Neural cell (in vitro differentiated cells): ENCODE data around the gene DDN. TPM values are rescaled to one million over a fixed set of nuclear protein-coding genes. Genes with fewer than 3 reads are reported as not detected.

Experiments
- H2AFZ ChIP-seq: fragments of 200-600, 300-800 bp; sonication (generic), shearing (Covaris generic); 2 replicates; pipeline ENCODE4 v1.6.0; 2014; ENCODE audit warnings: low read depth, mild to moderate bottlenecking, antibody characterized with exemption, low read length, moderate library complexity
- H3F3A ChIP-seq: fragments of 200-600 bp; shearing (Covaris generic); 2 replicates; pipeline ENCODE4 v1.6.1; 2016; ENCODE audit warnings: mild to moderate bottlenecking, moderate library complexity, mixed read lengths, antibody characterized with exemption, low read length; ENCODE audit not compliant: insufficient read depth, poor library complexity, severe bottlenecking
- H3K27ac ChIP-seq: fragments of 200-600, 300-800 bp; sonication (generic), shearing (Covaris generic); 2 replicates; pipeline ENCODE4 v1.5.1; 2014; ENCODE audit warnings: mild to moderate bottlenecking, low read length, moderate library complexity
- H3K27me3 ChIP-seq: fragments of 300-800, 200-600 bp; sonication (generic), shearing (Covaris generic); 2 replicates; pipeline ENCODE4 v1.6.0; 2014; ENCODE audit warnings: mild to moderate bottlenecking, low read depth, low read length, moderate library complexity; ENCODE audit not compliant: insufficient read depth
- H3K36me3 ChIP-seq: fragments of 300-800, 200-600 bp; sonication (generic), shearing (Covaris generic); 2 replicates; pipeline ENCODE4 v1.5.1; 2014; ENCODE audit warnings: mild to moderate bottlenecking, antibody characterized with exemption, low read length, moderate library complexity; ENCODE audit not compliant: insufficient read depth
- H3K4me2 ChIP-seq: fragments of 300-800, 200-600 bp; sonication (generic), shearing (Covaris generic); 2 replicates; pipeline ENCODE4 v1.6.0; 2014; ENCODE audit warnings: mild to moderate bottlenecking, low read length
- H3K4me3 ChIP-seq: fragments of 300-800, 200-600 bp; sonication (generic), shearing (Covaris generic); 2 replicates; pipeline ENCODE4 v1.5.1; 2014; ENCODE audit warnings: mild to moderate bottlenecking, low read length, moderate library complexity
- H3K79me2 ChIP-seq: fragments of 200-600 bp; shearing (Covaris generic); replicated peaks from 2 replicates; pipeline ENCODE4 v1.6.0; 2014; ENCODE audit warnings: mild to moderate bottlenecking, low read length, moderate library complexity; ENCODE audit not compliant: insufficient read depth
- H3K9ac ChIP-seq: fragments of 300-800, 200-600 bp; sonication (generic), shearing (Covaris generic); 2 replicates; pipeline ENCODE4 v1.6.1; 2016; ENCODE audit warnings: mild to moderate bottlenecking, low read length, mixed read lengths
- H3K9me2 ChIP-seq: fragments of 200-600 bp; shearing (Covaris generic); 2 replicates; pipeline ENCODE4 v1.6.1; 2016; ENCODE audit warnings: mild to moderate bottlenecking, low read length, mixed read lengths; ENCODE audit not compliant: insufficient read depth
- H3K9me3 ChIP-seq: fragments of 200-600, 300-800 bp; sonication (generic), shearing (Covaris generic); 2 replicates; pipeline ENCODE4 v1.6.1; 2016; ENCODE audit warnings: mild to moderate bottlenecking, mixed run types, low read length, moderate library complexity, mixed read lengths
- H4K20me1 ChIP-seq: fragments of 200-600 bp; shearing (Covaris generic); 2 replicates; pipeline ENCODE4 v1.6.1; 2016; ENCODE audit warnings: mild to moderate bottlenecking, mixed run types; ENCODE audit not compliant: insufficient read depth
- EP300 ChIP-seq: fragments of 450-650 bp; conservative IDR thresholded peaks from 2 replicates; pipeline ENCODE4 v1.6.1; 2014; ENCODE audit warnings: antibody characterized with exemption, mild to moderate bottlenecking, moderate library complexity; ENCODE audit not compliant: poor library complexity, severe bottlenecking
- EZH2 ChIP-seq: fragments of 200-600, 300-800 bp; shearing (Covaris generic), sonication (generic); IDR thresholded peaks from 2 replicates; pipeline ENCODE4 v1.6.1; 2014; ENCODE audit warnings: antibody characterized with exemption, low read length, borderline replicate concordance, mild to moderate bottlenecking; ENCODE audit not compliant: insufficient read depth, poor library complexity, severe bottlenecking
- MXI1 ChIP-seq: fragments of 450-650 bp; conservative IDR thresholded peaks from 2 replicates; pipeline ENCODE4 v1.6.1; 2014; ENCODE audit warnings: antibody characterized with exemption, mild to moderate bottlenecking; ENCODE audit not compliant: poor library complexity, severe bottlenecking
- POLR2AphosphoS5 ChIP-seq: IDR thresholded peaks from 2 replicates; pipeline ENCODE4 v1.6.1; 2012
- RAD21 ChIP-seq: fragments of 450-650 bp; conservative IDR thresholded peaks from 2 replicates; pipeline ENCODE4 v1.6.1; 2014; ENCODE audit warnings: antibody characterized with exemption, mild to moderate bottlenecking, moderate library complexity
- SMC3 ChIP-seq: fragments of 450-650 bp; conservative IDR thresholded peaks from 2 replicates; pipeline ENCODE4 v1.6.1; 2014; ENCODE audit warnings: antibody characterized with exemption, mild to moderate bottlenecking, moderate library complexity; ENCODE audit not compliant: poor library complexity
- TAF1 ChIP-seq: IDR thresholded peaks from 2 replicates; pipeline ENCODE4 v1.6.1; 2012; ENCODE audit warnings: low read depth
- polyA plus RNA-seq: library from polyadenylated mRNA; depleted of rRNA; stranded (reverse); fragments of >200 nt; gene quantifications from 2 replicates; pipeline ENCODE4 v1.2.3, GENCODE V29; 2014
- TF ChIP-seq, protein P1 (sequence below): fragments of 450-650 bp; IDR thresholded peaks from 2 replicates; pipeline ENCODE4 v1.5.1; 2014; ENCODE audit warnings: antibody characterized with exemption, mild to moderate bottlenecking, moderate library complexity; ENCODE audit not compliant: poor library complexity, severe bottlenecking
- TF ChIP-seq, protein P2 (sequence below): IDR thresholded peaks from 2 replicates; pipeline ENCODE4 v1.6.1; 2012; ENCODE audit warnings: borderline replicate concordance

Gene DDN
- polyA plus RNA-seq, 1 donor from 2014 or later, result 0.51 TPM

- Histone ChIP-seq H3K27me3 (no peaks in the 10 kb centered on the region), H3K9ac (no peak overlapping the region), H3K4me3 (no peak overlapping the region), H2AFZ (no peak overlapping the region), H3F3A (no peaks in the 10 kb centered on the region), H3K36me3 (no peaks in the 10 kb centered on the region), H3K9me2 (no peaks in the 10 kb centered on the region), H3K79me2 (no peaks in the 10 kb centered on the region), H3K4me2 (no peak overlapping the region), H3K9me3 (no peaks in the 10 kb centered on the region), H4K20me1 (no peaks in the 10 kb centered on the region), H3K27ac (no peak overlapping the region)
- TF ChIP-seq POLR2AphosphoS5, result no peak
- no peak for TF ChIP-seq SMC3
- TF ChIP-seq, protein P1, sequence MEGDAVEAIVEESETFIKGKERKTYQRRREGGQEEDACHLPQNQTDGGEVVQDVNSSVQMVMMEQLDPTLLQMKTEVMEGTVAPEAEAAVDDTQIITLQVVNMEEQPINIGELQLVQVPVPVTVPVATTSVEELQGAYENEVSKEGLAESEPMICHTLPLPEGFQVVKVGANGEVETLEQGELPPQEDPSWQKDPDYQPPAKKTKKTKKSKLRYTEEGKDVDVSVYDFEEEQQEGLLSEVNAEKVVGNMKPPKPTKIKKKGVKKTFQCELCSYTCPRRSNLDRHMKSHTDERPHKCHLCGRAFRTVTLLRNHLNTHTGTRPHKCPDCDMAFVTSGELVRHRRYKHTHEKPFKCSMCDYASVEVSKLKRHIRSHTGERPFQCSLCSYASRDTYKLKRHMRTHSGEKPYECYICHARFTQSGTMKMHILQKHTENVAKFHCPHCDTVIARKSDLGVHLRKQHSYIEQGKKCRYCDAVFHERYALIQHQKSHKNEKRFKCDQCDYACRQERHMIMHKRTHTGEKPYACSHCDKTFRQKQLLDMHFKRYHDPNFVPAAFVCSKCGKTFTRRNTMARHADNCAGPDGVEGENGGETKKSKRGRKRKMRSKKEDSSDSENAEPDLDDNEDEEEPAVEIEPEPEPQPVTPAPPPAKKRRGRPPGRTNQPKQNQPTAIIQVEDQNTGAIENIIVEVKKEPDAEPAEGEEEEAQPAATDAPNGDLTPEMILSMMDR, result no peak
- no peak for TF ChIP-seq TAF1
- TF ChIP-seq EZH2, result no peak
- TF ChIP-seq EP300, result no peak
- TF ChIP-seq RAD21, result no peak
- TF ChIP-seq, protein P2, sequence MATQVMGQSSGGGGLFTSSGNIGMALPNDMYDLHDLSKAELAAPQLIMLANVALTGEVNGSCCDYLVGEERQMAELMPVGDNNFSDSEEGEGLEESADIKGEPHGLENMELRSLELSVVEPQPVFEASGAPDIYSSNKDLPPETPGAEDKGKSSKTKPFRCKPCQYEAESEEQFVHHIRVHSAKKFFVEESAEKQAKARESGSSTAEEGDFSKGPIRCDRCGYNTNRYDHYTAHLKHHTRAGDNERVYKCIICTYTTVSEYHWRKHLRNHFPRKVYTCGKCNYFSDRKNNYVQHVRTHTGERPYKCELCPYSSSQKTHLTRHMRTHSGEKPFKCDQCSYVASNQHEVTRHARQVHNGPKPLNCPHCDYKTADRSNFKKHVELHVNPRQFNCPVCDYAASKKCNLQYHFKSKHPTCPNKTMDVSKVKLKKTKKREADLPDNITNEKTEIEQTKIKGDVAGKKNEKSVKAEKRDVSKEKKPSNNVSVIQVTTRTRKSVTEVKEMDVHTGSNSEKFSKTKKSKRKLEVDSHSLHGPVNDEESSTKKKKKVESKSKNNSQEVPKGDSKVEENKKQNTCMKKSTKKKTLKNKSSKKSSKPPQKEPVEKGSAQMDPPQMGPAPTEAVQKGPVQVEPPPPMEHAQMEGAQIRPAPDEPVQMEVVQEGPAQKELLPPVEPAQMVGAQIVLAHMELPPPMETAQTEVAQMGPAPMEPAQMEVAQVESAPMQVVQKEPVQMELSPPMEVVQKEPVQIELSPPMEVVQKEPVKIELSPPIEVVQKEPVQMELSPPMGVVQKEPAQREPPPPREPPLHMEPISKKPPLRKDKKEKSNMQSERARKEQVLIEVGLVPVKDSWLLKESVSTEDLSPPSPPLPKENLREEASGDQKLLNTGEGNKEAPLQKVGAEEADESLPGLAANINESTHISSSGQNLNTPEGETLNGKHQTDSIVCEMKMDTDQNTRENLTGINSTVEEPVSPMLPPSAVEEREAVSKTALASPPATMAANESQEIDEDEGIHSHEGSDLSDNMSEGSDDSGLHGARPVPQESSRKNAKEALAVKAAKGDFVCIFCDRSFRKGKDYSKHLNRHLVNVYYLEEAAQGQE, result no peak
- no peak for TF ChIP-seq MXI1
These were observed 40.5 kb upstream of the DDN start for GRCh38 chr12:49039421-49040363.

DNA sequence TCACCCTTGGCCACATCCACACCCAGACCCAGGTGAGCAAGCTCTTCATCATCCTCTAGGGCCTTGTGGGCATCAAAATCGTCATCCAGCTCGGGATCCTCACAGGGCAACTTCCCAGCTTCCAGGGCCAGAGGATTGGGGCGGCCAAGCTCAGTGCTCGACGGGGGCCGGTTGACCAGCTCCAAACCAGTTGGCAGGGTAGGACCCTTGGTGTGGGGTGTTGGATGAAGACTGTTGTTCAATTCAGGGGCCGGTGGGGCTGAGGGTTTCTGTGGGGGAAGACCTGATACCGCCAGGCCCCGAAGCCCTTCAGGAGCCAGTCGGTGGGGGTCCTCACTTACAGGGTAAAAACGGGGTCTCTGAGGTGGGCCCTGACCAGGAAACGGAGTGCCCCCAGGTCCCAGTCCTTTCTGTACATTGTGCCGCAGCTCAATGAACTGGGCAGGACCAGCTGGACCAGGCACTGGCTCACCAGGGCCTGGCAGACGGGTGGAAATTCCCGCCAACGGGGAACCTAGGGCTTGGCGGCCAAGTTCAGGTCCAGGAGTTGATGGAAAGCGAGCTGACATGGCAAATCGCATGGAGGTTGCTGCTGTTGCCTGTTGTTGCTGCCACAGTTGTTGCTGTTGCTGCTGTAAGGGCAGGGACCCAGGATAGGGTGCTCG, 39.2 kb upstream of the DDN start:
- no peaks in the 10 kb centered on the region for H3F3A ChIP-seq
- H4K20me1 ChIP-seq, result no peaks in the 10 kb centered on the region
- no peaks in the 10 kb centered on the region for H3K9me2 ChIP-seq
- H3K9ac ChIP-seq, result no peak overlapping the region
- no peaks in the 10 kb centered on the region for H3K79me2 ChIP-seq
- H3K9me3 ChIP-seq, result no peaks in the 10 kb centered on the region
- H3K27ac ChIP-seq, result no peak overlapping the region
- TF ChIP-seq EZH2, result no peak
- no peak for TF ChIP-seq MXI1
- no peak for TF ChIP-seq EP300
- TF ChIP-seq SMC3, result no peak
- TF ChIP-seq, protein P2, result no peak
- no peak for TF ChIP-seq RAD21
- no peak for TF ChIP-seq TAF1
- TF ChIP-seq, protein P1, result no peak
- no peak for TF ChIP-seq POLR2AphosphoS5
- H3K36me3 ChIP-seq, result no peaks in the 10 kb centered on the region
- H2AFZ ChIP-seq, result no peak overlapping the region
- no peak overlapping the region for H3K4me2 ChIP-seq
- H3K27me3 ChIP-seq, result no peaks in the 10 kb centered on the region
- no peak overlapping the region for H3K4me3 ChIP-seq
